ENCODE data around the gene HACD1. TPM values are rescaled to one million over a fixed set of nuclear protein-coding genes. Genes with fewer than 3 reads are reported as not detected.

The HACD1 gene, protein sequence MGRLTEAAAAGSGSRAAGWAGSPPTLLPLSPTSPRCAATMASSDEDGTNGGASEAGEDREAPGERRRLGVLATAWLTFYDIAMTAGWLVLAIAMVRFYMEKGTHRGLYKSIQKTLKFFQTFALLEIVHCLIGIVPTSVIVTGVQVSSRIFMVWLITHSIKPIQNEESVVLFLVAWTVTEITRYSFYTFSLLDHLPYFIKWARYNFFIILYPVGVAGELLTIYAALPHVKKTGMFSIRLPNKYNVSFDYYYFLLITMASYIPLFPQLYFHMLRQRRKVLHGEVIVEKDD
- total RNA-seq: 157 TPM
- long read RNA-seq, partial matches to known transcripts: 1 of 25 reads
- long read RNA-seq, other reads (novel, unspliced or antisense): 21 of 25 reads

DNA sequence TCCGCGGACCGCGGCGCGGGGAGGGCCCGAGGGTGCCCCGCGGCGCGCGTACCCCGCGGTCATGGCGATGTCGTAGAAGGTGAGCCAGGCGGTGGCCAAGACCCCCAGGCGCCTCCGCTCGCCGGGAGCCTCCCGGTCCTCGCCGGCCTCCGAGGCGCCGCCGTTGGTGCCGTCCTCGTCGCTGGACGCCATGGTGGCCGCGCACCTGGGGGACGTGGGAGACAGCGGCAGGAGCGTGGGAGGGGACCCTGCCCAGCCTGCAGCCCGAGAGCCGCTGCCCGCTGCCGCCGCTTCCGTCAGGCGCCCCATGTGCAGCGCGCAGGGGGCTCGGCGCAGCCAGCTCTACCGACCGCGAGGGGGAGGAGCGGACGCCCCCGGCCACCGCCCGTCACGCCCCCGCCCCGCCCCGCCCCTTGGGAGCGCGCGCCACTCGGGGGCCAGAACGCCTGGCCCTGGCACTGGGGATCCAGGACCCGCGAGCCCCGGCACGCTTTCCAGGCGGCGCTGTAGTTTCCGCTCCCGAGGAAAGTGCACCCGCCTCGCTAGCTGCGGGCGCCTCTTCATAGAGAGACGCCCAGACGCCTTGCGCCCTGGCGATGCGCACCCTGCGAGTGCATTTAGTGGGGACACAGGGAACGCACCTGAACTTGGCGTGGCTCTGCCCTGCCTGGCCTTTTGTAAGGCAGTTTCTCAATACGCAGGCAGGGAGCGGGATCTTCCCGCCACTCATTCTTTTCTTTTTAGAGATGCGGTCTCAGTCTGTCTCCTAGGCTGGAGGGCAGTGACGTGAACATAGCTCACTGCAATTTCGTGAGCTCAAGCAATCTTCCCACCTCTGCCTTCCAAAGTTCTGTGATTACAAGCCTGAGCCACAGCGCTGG is at the start of gene HACD1:
Gene HACD1, minus strand, starts transcription at position 344 of the 881 bp plus-strand sequence. Its CDS starts 35 bp downstream, at position 309.
- peak; percentile 82 for DNase-seq (ENCODE audit: missing footprints)
- intact Hi-C loops (cut with DNase I): loop anchor here (10.0 kb wide), 1 partner anchor 618 kb away; no protein-coding TSS in a partner anchor
- peak; percentile 87 for ATAC-seq

DNA sequence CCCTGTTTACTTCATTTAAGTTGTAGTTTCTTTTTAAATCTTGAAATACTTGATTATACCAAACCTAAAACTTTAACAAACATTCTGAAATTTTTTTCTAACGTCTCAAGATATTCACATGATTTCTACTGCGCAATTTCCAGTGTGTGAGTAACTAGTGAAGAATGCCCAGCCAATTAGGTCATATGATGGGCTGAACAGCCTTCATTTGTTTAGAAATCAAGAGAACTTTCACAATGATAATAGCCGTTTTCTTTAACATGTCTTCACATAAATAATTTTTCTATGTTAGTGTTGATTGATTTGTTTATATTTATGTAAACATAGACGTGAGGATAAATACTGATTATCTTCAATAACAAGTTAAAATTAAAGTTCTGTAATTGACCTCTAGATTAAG is 48.6 kb upstream of the HACD1 start:
- DNase-seq (ENCODE audit: missing footprints): no peak
- ATAC-seq: peak; percentile 65
- intact Hi-C loops (cut with DNase I): no loop called here

DNA sequence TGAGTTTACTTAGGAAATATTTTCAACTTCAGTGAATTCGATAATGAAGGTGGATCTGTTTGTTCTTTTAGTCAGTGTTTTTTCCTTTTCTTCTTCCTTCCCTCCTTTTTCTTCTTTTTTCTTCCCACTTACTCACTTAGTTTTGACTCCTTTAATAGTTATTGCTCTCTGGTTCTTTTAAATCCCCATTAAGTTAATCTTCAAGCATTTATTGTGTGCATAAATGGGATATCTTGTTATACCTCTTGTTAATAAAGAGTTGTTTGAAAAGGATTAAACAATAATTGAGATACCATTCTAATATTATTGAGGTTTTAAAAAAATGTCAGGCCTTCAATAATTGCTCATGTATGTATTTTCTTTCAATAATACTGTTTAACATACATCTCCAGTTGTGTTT is 46.3 kb upstream of the HACD1 start:
- no peak for DNase-seq (ENCODE audit: missing footprints)
- intact Hi-C loops (cut with DNase I): no loop called here
- no peak for ATAC-seq

DNA sequence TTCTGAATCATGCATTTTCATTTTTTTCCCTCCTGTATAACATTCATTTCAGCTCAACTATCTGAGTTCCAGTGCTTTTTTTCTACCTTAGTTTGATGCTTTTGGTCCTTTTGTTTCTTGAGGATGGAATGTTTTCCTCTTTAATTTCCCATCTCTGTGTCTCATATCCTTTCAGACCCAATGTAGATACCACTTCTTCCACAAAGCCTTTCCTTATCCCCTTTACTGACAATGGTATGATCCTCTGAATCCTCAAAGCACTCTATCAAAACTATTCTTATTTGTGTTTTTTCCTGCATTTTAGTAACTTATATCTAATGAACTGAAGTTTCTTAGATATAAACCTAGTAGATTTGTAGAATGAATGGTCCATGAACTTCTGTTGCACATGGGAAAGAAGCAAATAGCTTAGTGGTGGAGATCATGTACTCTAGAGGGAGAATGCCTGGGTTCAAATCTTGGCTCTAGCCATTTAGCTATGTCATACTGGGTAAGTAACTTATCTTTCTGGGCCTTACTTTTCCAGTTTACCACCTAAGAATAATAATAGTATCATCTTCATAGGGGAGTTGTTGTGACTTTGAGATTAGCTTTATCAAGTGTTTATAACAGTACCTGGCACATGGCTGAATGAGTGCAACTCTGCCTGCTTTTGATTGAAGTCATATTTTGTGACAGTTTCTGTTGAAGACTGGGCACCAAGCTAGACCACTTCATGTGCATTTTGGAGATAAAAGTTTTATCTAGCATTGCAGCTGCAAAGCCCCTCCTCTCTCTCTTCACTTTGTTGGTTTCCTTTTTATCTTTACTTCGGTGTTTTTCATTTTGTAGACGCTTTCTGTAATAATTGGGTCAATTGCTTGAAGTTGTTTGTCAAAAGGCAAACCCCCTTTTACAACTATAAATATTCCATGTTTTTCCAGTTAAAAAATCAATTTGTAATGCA is 45.3 kb upstream of the HACD1 start:
- DNase-seq (ENCODE audit: missing footprints): no peak
- intact Hi-C loops (cut with DNase I): no loop called here
- ATAC-seq: no peak

DNA sequence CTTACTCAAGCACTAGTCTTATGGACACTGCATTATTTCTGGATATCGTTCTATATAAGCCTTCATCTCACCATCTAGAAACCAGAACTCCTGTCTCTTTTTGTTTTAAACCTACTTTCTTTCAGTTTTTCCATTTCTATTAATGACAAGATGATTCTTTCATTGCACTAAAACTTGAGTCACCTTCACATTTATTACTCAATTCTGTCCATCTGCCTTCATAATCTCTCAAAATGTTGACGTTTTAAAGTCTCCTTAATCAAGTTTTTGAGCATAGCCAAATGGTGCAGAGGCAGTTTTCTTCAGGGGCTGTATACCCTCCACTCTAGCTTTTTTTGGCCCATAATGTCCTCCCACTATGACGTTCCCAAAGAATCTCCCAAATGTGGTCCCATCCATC is 44.3 kb upstream of the HACD1 start:
- no peak for ATAC-seq
- intact Hi-C loops (cut with DNase I): no loop called here
- DNase-seq (ENCODE audit: missing footprints): no peak

DNA sequence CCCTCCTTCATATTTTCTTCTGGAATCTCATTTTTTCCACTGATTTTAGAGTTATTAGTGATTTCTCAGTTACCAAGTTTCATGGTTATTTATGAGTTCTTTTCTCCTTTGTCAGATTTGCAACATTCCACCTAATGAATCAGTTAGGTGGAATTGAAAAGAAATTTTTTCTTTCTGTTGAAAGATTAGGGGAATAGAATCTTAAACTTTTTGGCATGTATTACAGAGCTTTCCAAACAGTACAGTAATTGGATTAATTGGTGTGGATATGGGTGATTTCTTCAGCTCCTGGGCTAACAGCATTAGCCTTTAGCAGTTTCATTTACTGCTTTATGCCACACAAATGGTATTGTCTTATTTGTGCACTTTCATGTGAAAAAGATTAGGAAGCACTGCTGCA is 43.7 kb upstream of the HACD1 start:
- ATAC-seq (no peak), DNase-seq (ENCODE audit: missing footprints) (no peak)
- intact Hi-C loops (cut with DNase I): no loop called here

DNA sequence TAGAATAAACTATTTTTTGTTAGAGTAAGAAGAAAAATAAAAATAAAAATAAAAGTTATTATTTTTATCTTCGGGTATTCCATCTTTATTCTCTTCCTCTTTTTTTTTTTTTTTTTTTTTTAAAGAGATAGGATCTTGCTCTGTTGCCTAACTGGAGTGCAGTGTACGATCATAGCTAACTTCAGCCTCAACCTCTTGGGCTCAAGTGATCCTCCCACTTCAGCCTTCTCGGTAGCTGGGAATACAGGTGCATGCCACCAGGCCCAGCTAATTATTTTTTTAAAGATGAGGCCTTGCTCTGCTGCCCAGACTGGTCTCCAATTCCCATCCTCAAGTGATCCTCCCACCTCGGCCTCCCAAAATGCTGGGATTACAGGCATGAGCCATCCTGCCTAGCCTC is 42.2 kb upstream of the HACD1 start:
- DNase-seq (ENCODE audit: missing footprints): no peak
- ATAC-seq: no peak
- intact Hi-C loops (cut with DNase I): no loop called here

DNA sequence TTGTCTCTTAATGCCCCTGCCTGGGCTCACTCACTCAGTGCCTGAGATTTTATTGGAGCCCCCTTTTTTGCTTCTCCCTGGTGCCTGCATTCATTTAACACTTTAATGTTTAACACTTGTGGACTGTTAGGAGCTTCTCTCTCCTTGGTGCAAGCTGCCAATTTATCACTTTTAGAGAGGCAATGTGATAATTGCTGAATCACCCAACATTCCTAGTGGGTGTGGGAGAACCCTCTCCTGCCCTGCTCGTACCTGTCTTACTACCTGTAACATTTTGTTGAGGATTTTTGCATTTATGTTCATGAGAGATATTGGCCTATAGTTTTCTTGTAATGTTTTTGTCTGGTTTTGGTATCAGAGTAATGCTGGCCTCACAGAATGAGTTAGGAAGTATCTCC is 39.9 kb upstream of the HACD1 start:
- ATAC-seq (no peak), DNase-seq (ENCODE audit: missing footprints) (no peak)
- intact Hi-C loops (cut with DNase I): no loop called here

DNA sequence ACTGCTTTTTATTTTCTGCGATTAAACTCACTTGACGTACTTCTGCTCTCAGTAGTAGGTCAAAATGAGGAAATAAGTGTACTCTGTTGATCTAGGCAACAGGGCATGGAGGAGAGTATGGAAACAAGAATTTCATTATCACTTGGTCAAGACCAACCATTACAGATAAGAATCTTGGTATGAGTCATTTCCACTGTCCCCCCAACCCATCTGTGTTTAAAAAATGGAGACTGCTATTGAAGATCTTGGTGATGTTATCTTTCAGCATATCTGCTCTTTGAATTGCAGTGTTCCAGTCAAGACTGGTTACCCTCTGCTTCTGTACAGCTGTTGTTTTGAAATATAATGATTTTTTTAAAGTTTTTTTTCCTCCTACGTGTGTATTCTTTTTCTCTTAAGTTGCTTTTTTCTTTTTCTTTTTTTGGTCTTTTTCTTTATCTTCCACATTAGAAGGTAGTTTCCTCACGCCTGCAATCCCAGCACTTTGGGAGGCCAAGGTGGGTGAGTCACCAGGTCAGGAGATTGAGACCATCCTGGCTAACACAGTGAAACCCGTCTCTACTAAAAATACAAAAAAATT is 38.5 kb upstream of the HACD1 start:
- ATAC-seq: no peak
- no peak for DNase-seq (ENCODE audit: missing footprints)
- intact Hi-C loops (cut with DNase I): no loop called here

DNA sequence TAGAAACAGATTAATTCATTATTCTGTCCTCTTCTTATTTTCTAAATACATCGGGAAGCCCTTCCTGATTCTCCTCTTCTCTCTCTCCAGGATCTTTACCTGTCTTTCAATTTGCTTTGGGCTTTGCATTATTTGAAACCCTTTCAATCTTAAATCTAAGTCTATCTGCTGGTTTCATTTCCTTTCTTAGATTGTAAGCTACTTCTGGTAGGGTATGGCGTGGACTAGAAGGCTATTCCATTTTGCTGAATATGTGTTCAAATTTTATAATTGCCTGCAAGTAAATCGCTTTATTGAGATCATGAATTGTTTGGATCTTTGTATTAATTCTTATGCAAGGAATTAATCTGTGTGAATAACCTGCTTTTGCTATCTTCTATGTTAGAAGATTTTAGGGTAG is 37.8 kb upstream of the HACD1 start:
- ATAC-seq (no peak), DNase-seq (ENCODE audit: missing footprints) (no peak)
- intact Hi-C loops (cut with DNase I): no loop called here

DNA sequence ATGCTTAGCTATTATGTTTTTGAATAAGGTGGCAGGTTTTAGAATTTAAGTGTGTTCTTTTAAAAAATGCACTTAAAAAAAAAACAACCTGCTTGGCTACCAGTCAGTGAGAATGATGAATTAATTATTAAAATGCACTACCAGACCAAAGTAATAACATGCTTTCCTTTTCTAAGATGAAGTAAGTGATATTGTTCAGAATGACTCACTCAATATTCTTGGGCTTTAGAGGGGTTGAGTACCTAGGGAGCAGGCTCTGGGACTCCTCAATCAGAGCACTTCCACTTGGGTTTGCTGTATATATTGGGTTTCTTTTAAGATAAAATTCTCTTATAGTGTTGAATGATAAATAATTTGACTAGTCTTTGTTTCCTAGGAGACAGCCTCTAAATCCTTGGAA is 35.4 kb upstream of the HACD1 start:
- DNase-seq (ENCODE audit: missing footprints) (no peak), ATAC-seq (no peak)
- intact Hi-C loops (cut with DNase I): no loop called here

DNA sequence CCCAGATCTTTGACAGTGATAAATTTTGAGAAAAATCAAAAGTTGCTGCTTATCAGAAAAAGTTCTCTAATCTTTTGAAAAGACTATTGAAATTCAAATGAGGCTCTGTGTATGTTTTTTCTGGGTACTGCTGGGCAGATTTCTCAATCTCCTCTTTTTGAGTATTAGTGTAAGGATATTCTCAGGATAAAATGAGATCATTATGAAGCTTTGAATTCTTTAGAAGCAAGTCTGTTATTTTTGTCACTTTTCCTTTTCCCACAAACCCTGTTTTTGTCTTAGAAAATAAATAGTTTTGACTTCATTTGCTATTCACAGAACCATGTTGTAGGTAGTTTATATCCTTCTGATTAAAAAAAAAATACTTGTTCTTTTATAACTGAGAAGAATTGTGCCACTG is 34.7 kb upstream of the HACD1 start:
- ATAC-seq: no peak
- intact Hi-C loops (cut with DNase I): no loop called here
- DNase-seq (ENCODE audit: missing footprints): no peak

DNA sequence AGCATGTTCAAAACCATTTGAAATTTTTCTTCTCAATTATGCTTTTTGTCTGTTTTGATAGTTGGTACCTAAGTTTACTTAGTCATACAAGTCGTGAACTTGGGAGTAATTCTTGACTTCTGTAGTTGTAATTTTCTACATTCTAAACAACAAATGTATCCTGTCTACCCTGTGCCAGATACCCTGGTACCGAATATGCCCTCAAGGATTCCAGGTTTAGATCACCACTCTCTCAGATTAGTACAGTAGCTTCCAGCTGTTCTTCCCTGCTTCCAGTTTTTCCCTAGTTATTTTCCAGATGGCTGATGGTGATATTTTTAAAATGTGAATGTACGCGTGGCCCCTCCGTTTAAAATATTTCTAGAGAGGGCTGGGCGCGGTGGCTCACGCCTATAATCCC is 33.2 kb upstream of the HACD1 start:
- no peak for ATAC-seq
- DNase-seq (ENCODE audit: missing footprints): no peak
- intact Hi-C loops (cut with DNase I): no loop called here

DNA sequence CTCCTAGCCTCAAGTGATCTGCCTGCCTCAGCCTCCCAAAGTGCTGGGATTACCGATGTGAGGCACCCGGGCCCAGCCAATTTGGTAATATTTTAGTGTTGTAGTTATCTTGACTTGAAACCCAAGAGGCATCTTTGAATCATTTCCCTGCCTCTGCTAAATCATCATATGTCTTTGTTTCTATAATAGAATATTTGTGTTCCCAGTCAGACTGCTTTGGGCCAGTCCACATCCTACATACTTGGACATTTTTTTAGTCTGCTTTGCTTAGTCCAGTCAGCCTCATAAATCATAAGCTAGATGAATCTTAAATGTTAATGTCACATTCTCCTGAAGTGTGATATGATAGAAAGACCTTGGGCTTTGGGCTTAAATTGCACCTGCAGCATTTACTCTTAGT is 32.7 kb upstream of the HACD1 start:
- no peak for ATAC-seq
- intact Hi-C loops (cut with DNase I): loop anchor here (5.0 kb wide), 1 partner anchor 32 kb away; no protein-coding TSS in a partner anchor
- no peak for DNase-seq (ENCODE audit: missing footprints)

DNA sequence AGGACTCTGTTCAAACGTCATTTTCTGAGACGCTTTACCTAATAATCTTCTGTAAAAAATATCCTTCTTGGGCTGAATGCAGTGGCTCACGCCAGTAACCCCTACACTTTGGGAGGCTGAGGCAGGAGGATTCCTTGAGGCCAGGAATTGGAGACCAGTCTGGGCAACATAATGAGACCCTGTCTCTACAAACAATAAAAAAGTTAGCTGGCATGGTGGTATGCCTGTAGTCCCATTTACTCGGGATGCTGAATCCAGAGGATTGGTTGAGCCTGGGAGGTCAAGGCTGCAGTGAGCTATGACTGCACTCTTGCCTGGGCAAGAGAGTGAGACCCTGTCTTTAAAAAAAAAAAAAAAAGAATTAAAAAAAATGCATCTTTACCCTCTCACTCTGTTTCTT is 31.9 kb upstream of the HACD1 start:
- intact Hi-C loops (cut with DNase I): loop anchor here (5.0 kb wide), 1 partner anchor 33 kb away; no protein-coding TSS in a partner anchor
- DNase-seq (ENCODE audit: missing footprints): no peak
- no peak for ATAC-seq

DNA sequence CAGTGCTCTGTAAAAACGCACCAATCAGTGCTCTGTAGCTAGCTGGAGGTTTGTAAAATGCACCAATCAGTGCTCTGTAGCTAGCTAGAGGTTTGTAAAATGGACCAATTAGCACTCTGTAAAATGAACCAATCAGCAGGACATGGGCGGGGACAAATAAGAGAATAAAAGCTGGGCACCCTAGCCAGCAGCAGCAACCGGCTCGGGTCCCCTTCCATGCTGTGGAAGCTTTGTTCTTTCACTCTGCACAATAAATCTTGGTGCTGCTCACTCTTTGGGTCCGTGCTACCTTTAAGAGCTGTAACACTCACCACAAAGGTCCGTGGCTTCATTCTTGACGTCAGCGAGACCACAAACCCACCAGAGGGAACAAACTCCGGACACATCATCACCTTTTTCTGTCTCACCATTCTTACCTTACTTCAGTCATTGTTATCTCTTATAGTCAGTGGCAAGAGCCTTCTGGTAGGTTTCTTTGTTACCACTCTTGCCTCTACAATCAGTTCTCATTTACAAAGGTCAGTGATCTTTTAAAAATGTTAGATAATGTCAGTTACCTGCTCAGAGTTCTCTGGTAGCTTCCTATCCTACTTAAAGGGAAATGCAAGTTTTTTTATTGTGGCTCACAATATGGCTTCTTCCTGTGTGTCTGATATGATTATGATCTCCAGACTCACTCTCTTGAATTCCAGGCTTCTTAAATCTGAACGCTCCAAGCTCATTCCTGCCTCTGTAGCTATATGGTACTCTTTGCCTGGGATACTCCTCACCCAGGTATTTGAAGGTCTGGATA is 31.3 kb upstream of the HACD1 start:
- no peak for ATAC-seq
- no peak for DNase-seq (ENCODE audit: missing footprints)
- intact Hi-C loops (cut with DNase I): loop anchor here (5.0 kb wide), 1 partner anchor 34 kb away; no protein-coding TSS in a partner anchor

DNA sequence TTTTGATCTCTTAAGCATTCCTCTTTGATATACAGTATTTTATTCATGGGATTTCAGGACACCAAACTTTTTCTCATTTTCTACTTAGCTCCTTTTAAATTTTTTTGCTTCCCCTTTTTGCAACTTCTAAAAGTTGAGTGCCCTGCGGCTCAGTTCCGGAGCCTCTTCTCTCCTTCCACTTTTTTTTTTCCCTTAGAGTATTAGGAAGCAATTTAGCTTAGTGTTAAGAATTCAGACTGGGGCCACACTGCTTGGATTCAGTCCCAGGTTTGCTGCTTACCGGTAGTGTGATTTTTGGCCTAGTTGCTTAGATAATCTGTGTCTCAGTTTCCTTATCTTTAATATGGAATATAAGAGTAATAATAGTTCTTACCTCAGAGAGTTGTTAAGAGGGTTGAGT is 30.2 kb upstream of the HACD1 start:
- ATAC-seq (no peak), DNase-seq (ENCODE audit: missing footprints) (no peak)
- intact Hi-C loops (cut with DNase I): loop anchor here (5.0 kb wide), 1 partner anchor 35 kb away; no protein-coding TSS in a partner anchor
